A549 treated with AZD9567 at 1 μM for 4 hours (cell line): Measurements from ENCODE around the gene HCFC2. TPM values are rescaled to one million over a fixed set of nuclear protein-coding genes. Genes with fewer than 3 reads are reported as not detected.

ENCODE experiments used
- total RNA-seq: library from RNA; stranded (reverse); fragments of 200-300 nt; extraction: Qiagen RNA extraction; gene quantifications from 5 replicates; pipeline ENCODE4 v1.2.3, GENCODE V29; 2022; ENCODE audit not compliant: insufficient read depth

HCFC2 gene
- total RNA-seq, result 3.9 to 7.2 TPM (median 5.6 TPM) in 5 replicates

GRCh38 chr12:104064031-104064841 is at the start of gene HCFC2:
Gene HCFC2 (plus strand): TSS chr12:104064531. CDS start chr12:104064561, 30 bp downstream.

GRCh38 chr12:104049903-104050356 is 14.4 kb upstream of the HCFC2 start, which contains the start of gene GLT8D2:
Gene GLT8D2 (minus strand): TSS chr12:104050187. CDS start chr12:104019648, 30,539 bp downstream.

GRCh38 chr12:104137902-104138796 is 73.8 kb downstream of the HCFC2 start, which contains the start of gene NFYB:
Gene NFYB (minus strand): TSS chr12:104138210. CDS start chr12:104135453, 2,757 bp downstream.

Other genes starting within 250 kb of the HCFC2 start
- 17.6 to 23.2 TPM (median 19.5 TPM) in 5 replicates for gene NT5DC3, start 223.3 kb upstream of the HCFC2 start, total RNA-seq
- 531 to 645 TPM (median 590 TPM) in 5 replicates for gene HSP90B1, start 134.1 kb upstream of the HCFC2 start, total RNA-seq
- gene TDG, start 98.7 kb upstream of the HCFC2 start, total RNA-seq, result 24.9 to 39.7 TPM (median 29.0 TPM) in 5 replicates
- 0.19 to 0.48 TPM (median 0.35 TPM) in 4 of 5 replicates, not detected in the other for gene GLT8D2, start 14.3 kb upstream of the HCFC2 start, total RNA-seq
- 20.7 to 25.5 TPM (median 23.0 TPM) in 5 replicates for gene NFYB, start 73.7 kb downstream of the HCFC2 start, total RNA-seq
- gene TXNRD1, start 151.2 kb downstream of the HCFC2 start, total RNA-seq, result 787 to 1,060 TPM (median 847 TPM) in 5 replicates
- gene EID3, start 239.2 kb downstream of the HCFC2 start, total RNA-seq, result 4.3 to 7.3 TPM (median 6.1 TPM) in 5 replicates